ENCODE data around the gene CCDC68. TPM values are rescaled to one million over a fixed set of nuclear protein-coding genes. Genes with fewer than 3 reads are reported as not detected.
"Not testable (repeated sequence)": the region's sequence is repeated elsewhere in the genome, so short reads cannot be mapped to it uniquely, and the experiment has no call there.

Gene CCDC68, protein sequence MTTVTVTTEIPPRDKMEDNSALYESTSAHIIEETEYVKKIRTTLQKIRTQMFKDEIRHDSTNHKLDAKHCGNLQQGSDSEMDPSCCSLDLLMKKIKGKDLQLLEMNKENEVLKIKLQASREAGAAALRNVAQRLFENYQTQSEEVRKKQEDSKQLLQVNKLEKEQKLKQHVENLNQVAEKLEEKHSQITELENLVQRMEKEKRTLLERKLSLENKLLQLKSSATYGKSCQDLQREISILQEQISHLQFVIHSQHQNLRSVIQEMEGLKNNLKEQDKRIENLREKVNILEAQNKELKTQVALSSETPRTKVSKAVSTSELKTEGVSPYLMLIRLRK
- polyA plus RNA-seq (ENCODE audit: insufficient read length in 4 of 4), result 1 to 10 TPM; 8.3 to 9.6 (median 9.1) TPM

DNA sequence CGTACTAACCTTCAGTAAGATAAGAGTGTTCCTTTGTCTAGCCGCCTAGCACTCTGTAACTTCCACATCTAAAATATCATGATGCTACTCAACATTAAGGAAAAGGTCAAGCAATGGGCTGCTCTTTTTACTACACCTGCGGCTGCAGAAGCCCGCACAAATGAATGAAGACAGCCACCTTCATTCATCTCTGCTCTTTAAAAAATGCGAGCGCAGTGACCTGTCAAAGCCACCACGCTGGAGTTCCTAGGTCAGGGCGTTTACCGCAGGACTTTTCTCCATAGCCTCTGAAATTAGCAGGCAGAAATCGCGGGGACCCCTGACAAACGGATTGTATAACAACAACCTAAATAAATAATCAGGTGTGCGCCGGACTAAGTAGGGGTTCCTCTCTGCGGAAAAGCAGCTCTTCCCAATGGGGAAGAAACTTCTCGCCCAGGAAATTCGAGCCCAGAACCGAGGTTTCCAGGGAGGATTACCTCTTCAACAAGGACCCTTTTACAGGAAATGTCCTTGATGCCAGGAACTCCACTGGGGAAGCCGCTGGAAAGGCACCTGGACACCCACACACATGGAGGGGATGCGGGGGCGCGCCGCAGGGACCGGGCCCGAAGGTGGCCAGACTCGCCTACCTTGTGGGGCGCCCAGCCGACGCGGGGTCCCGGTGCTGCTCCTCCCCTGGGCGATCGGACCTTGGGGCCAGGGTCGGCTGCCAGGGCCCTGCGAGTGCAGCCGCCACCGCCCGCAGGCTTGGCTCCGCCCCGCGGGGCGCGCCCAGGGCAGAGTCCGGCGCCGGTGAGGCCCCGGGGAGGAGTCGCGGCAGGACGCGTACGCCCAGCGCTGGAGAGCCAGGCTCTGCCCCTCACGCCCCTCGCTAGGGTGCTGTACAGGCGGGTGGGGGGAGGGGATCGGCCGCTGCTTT is at the start of gene CCDC68:
CCDC68 (minus strand) TSS at position 758 of the 922 bp plus-strand sequence. CDS start 16,670 bp downstream, outside the sequence.
- peak in 1 of 4 donors; percentile 23 for DNase-seq (ENCODE audit: low read depth in 4 of 4, low spot score in 3 of 4)

DNA sequence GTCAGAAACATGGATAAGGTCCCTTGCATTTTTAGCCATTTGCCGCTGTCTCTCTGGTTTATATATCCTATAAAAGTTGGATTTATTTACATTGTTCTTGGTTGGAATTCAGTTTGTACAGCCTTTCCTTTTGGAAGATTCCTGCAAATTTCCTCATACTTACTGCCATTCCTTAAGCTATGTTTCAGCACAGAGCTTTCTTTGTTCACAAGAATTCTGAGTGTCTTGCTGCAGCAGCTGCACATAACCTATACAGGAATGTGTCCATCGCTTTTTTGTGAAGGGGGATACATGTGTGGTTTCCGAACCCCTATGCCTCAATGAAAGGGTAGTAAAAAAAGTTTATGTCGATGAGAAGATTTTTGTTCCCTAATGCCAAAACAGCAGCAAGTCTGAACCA is 48.3 kb upstream of the CCDC68 start:
- DNase-seq (ENCODE audit: low read depth in 4 of 4, low spot score in 3 of 4), result no peak

GRCh38 chr18:55003695-55004094 is 44.4 kb upstream of the CCDC68 start:
- DNase-seq (ENCODE audit: low read depth in 4 of 4, low spot score in 3 of 4), result no peak

DNA sequence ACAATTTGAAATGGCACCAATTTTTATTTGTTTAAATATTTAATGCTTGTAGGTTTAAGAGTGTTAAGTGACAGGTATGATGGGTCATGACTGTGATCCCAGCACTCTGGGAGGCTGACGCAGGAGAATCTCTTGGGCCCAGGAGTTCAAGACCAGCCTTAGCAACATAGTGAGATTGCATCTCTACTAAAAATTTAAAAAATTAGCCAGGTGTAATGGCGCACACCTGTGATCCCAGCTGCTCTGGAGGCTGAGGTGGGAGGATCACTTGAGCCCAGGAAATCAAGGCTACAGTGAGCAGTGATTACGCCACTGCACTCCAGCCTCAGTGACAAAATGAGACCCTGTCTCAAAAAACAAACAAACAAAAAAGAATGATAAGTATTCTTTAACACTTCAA is 43.0 kb upstream of the CCDC68 start:
- DNase-seq (ENCODE audit: low read depth in 4 of 4, low spot score in 3 of 4), result no peak

GRCh38 chr18:55001394-55002024 is 42.2 kb upstream of the CCDC68 start:
- no peak for DNase-seq (ENCODE audit: low read depth in 4 of 4, low spot score in 3 of 4)

GRCh38 chr18:55000529-55000928 is 41.3 kb upstream of the CCDC68 start:
- DNase-seq (ENCODE audit: low read depth in 4 of 4, low spot score in 3 of 4), result no peak

- no peak for DNase-seq (ENCODE audit: low read depth in 4 of 4, low spot score in 3 of 4)
These were observed 39.8 kb upstream of the CCDC68 start for GRCh38 chr18:54999016-54999415.

DNA sequence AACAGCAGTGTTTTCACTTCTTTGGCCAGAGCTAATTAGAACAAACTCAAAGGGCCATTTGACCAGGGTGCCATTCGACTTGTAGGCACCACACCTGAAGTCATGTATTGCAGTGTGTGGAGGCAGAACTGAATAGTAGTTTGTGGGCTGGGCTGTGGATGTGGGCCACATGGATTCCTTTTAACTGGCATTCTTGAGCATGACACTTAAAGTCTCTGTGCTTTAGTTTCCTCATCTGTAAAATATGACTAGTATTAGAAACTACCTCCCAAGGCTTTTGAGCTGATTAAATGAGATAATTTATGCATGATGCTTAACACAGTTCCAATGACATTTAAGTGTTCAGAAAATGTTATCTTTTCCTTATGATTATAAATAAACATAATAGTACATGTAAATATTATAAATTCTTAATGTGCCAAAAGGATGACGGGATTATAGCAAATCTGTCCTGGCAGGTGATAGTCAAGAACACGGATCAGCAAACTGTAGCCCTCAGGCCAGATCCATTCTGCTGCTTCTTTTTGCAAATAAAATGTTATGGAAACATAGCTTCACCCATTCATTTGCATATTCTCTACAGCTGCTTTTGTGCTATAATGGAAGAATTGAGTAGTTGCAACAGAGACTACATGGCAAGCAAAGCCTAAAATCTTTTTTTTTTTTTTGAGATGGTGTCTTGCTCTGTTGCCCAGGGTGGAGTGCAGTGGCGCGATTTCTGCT is 36.3 kb upstream of the CCDC68 start:
- no peak for DNase-seq (ENCODE audit: low read depth in 4 of 4, low spot score in 3 of 4)

- DNase-seq (ENCODE audit: low read depth in 4 of 4, low spot score in 3 of 4), result no peak
These were observed 32.7 kb upstream of the CCDC68 start for GRCh38 chr18:54991981-54992380.

DNA sequence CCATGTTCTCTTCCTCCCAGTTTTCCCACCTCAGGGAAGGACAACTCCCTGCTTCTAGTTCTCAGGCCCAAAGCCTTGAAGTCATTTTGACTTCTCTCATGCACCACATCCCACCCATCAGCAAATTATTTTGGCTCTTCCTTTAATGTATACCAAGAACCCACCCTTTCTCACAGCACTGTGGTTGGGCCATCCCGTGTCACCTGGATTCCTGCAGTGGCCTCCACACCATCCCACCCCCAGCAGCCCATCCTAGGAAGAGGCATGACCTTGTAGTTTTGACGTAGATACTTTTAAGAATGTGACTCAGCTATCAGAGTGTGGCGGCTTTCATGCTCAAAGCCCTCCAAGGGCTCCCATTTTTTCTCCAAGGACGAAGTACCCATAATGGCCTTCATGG is 25.6 kb upstream of the CCDC68 start:
- DNase-seq (ENCODE audit: low read depth in 4 of 4, low spot score in 3 of 4), result no peak

DNA sequence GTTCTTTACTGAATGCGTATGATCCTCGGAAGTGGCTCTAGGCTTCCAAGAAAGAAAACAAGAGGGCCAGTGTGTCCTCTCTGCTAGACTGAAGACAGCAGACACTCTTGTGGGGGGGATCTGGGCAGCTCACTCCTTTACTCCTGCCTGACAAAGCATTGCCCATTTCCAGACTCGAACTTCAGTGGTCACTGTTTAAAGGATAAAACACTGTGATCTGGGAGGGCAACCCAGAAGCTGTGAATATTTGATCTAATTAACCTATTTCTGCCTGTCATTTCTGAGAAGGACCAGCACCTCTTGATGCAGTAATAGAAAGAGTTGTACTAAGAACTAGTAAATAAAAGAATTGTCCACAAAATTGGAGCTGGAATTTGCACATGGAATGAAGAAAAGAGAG is 24.5 kb upstream of the CCDC68 start:
- no peak for DNase-seq (ENCODE audit: low read depth in 4 of 4, low spot score in 3 of 4)

DNA sequence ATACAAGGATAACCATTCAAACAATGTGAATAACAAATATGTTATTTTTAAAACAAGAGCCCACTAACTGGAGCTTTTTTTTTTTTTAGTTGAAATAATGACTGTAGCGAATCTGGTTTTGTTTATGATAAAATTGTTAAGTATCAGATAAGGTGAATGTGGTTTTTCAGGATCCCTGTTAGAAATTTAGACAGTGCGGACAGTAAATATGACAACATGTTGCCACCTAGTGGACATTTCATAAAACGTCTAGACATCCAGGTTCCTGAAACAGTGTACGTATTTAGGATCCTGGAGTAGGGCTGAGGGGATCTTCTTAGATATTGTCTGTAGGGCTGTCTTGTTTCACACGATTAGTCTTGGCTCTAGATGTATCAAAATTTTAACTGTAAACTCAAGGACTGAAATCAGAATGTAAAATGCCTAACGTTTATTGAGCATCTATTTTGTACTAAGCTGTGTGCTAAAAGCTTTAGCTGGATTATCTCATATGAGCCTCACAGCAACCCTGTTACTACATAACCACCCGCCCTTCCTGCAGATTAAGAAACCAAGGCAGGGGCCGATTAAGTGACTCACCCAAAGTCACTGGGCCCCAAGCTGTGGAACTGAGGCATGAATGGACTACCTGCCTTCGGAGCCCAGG is 23.9 kb upstream of the CCDC68 start:
- peak in 2 of 4 donors; percentile 28 to 47 for DNase-seq (ENCODE audit: low read depth in 4 of 4, low spot score in 3 of 4)

GRCh38 chr18:54981076-54981475 is 21.8 kb upstream of the CCDC68 start:
- DNase-seq (ENCODE audit: low read depth in 4 of 4, low spot score in 3 of 4), result no peak

GRCh38 chr18:54975598-54975997 is 16.3 kb upstream of the CCDC68 start:
- DNase-seq (ENCODE audit: low read depth in 4 of 4, low spot score in 3 of 4), result no peak

DNA sequence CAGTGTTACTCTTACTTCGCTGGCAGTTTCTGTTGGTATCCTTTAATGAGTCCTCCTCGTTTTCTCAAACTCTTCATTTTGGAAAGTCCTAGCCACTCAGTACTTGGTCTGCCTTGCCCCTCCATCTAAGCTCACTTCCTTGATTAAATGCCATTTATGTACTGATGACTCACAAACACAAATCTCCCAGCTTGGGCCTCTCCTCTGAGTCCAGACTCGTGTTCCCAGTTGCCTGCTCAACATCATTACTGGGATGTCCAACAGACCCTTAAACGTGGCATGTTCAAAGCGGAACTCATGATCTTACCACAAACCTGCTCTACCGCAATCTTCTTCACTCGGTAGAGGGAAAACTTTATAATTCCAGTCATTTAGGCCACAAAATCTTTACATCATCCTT is 13.8 kb upstream of the CCDC68 start:
- no peak for DNase-seq (ENCODE audit: low read depth in 4 of 4, low spot score in 3 of 4)

DNA sequence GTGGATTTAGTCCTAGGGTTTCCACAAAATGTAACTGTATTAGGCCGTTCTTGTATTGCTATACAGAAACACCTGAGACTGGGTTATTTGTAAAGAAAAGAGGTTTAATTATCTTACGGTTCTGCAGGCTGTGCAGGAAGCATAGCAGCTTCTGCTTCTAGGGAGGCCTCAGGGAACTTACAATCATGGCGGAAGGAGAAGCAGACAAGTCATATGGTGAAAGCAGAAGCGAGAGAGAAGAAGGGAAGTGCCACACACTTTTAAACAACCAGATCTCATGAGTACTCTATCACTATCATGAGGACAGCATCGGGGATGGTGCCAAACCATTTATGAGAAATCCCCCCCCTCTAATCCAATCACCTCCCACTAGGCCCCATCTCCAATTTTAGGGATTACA is 9.5 kb upstream of the CCDC68 start:
- DNase-seq (ENCODE audit: low read depth in 4 of 4, low spot score in 3 of 4), result no peak

GRCh38 chr18:54968237-54968636 is 9.0 kb upstream of the CCDC68 start:
- DNase-seq (ENCODE audit: low read depth in 4 of 4, low spot score in 3 of 4), result not testable (repeated sequence)

DNA sequence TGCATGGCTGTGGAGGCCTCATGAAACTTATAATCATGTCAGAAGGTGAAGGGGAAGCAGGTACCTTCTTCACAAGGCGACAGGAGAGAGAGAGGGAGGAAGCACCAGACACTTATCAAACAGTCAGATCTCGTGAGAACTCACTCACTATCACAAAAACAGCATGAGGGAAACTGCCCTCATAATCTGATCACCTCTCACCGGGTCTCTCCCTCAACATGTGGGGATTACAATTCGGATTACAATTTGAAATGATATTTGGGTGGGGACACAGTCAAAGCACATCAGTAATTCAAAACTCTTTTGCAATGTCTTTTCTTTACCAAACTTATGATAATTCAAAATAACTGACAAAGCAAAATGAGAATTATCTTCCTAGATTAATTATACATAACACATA is 8.5 kb upstream of the CCDC68 start:
- DNase-seq (ENCODE audit: low read depth in 4 of 4, low spot score in 3 of 4), result no peak

DNA sequence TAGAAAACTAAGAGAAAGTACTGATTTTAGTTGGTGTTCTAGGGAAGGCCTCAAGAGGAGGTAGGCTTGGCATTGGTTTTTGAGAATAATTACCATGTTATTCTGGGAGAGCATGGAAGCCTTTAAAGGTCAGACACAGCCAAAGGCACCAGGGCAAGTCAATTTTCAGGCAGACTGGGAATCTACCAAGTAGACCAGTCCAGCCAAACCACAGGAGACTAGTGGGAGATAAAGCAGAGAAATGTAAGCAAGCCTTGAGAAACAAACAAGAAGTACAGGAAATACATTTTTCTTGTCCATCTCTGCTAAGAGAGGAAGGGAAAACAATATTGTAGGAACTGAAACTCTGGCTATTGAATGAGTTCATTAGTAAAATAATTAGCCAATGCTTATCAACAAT is 5.5 kb upstream of the CCDC68 start:
- DNase-seq (ENCODE audit: low read depth in 4 of 4, low spot score in 3 of 4), result no peak
